AG10803 (cell line): ENCODE measurements around the gene B3GALNT1.

Experiments
- DNase-seq: peaks from one replicate; pipeline ENCODE4 v3.0.0; 2010; ENCODE audit warnings: low read depth
- H3K4me3 ChIP-seq: 2 replicates; pipeline ENCODE4 v1.5.1; 2011; ENCODE audit warnings: mild to moderate bottlenecking, low read length, control low read depth
- CTCF ChIP-seq: conservative IDR thresholded peaks from 2 replicates; pipeline ENCODE4 v1.5.1; 2011; ENCODE audit warnings: mild to moderate bottlenecking, low read length, control low read depth, inconsistent platforms

B3GALNT1 gene

GRCh38 chr3:161104561-161105551 lies at the start of gene B3GALNT1:
Gene B3GALNT1, minus strand, starts transcription at chr3:161105349. Its CDS starts 18,595 bp downstream, at chr3:161086754.
- TF ChIP-seq CTCF, result no peak
- H3K4me3 ChIP-seq, result peak within 1 kb of the TSS; percentile 74
- peak; percentile 66 for DNase-seq

- DNase-seq, result no peak
- no peak for TF ChIP-seq CTCF
- no peak overlapping the region for H3K4me3 ChIP-seq
Observed at GRCh38 chr3:161153480-161153879, 48.3 kb upstream of the B3GALNT1 start.

GRCh38 chr3:161150001-161150525 lies 44.9 kb upstream of the B3GALNT1 start:
- DNase-seq, result no peak
- TF ChIP-seq CTCF, result no peak

GRCh38 chr3:161149529-161149928 lies 44.4 kb upstream of the B3GALNT1 start:
- DNase-seq, result peak; percentile 12
- no peak overlapping the region for H3K4me3 ChIP-seq
- TF ChIP-seq CTCF, result no peak

More at GRCh38 chr3:161150001-161150525, 44.9 kb upstream of the B3GALNT1 start:
- H3K4me3 ChIP-seq, result no peak overlapping the region

- no peak for TF ChIP-seq CTCF
- no peak for DNase-seq
- no peak overlapping the region for H3K4me3 ChIP-seq
Observed at GRCh38 chr3:161148832-161149475, 43.8 kb upstream of the B3GALNT1 start.

GRCh38 chr3:161142486-161142885 lies 37.3 kb upstream of the B3GALNT1 start:
- TF ChIP-seq CTCF, result no peak
- DNase-seq, result peak; percentile 70
- H3K4me3 ChIP-seq, result no peak overlapping the region
